Measurements from ENCODE around the gene ZDHHC19. TPM values are rescaled to one million over a fixed set of nuclear protein-coding genes. Genes with fewer than 3 reads are reported as not detected.

Gene ZDHHC19
- polyA plus RNA-seq, 1 donor (not counting 4 experiments of a cell fraction or from before 2014, with no cell fraction given): not detected

- no peak overlapping the region for H3K27ac ChIP-seq (ENCODE audit: control insufficient read depth, insufficient read depth, low read length)
- dilution Hi-C loops (cut with MboI; ENCODE audit: extremely low pct_ligation_motif_present, low sequenced_read_pairs): no loop called here
- no peak for FAIRE-seq
Measured at GRCh38 chr3:196197524-196197923, 13.7 kb downstream of the ZDHHC19 start.

GRCh38 chr3:196195664-196196265 is 15.4 kb downstream of the ZDHHC19 start:
- H3K9me3 ChIP-seq (ENCODE audit: control insufficient read depth, low read depth, low read length): no peaks in the 10 kb centered on the region
- no peaks in the 10 kb centered on the region for H3K79me2 ChIP-seq (ENCODE audit: control insufficient read depth, insufficient read depth, low read length)
- no peak overlapping the region for H3K9ac ChIP-seq (ENCODE audit: control insufficient read depth, extremely low read depth, insufficient read depth, low read length)
- no peak overlapping the region for H2AFZ ChIP-seq (ENCODE audit: control insufficient read depth, low read length)
- no peaks in the 10 kb centered on the region for H3K9me1 ChIP-seq (ENCODE audit: control insufficient read depth, extremely low read depth, insufficient read depth, low read length)
- H3K4me1 ChIP-seq (ENCODE audit: control insufficient read depth, extremely low read depth, insufficient read depth, low read length): peaks cover 11% of the 10 kb centered on the region
- H4K20me1 ChIP-seq (ENCODE audit: control insufficient read depth, extremely low read depth, insufficient read depth, low read length): no peaks in the 10 kb centered on the region
- TF ChIP-seq EZH2 (IDR thresholded peaks at IDR 0.05; ENCODE audit: low read length) (no peak), CTCF (optimal IDR thresholded peaks at IDR 0.05 in 1 of 3, IDR thresholded peaks at IDR 0.05 in 1 of 3, conservative IDR thresholded peaks at IDR 0.05 in 1 of 3; ENCODE audit: extremely low read depth in 1 of 3, insufficient read depth in 2 of 3, low read length in 3 of 3) (no peak)
- H3K4me3 ChIP-seq (ENCODE audit: control insufficient read depth in 2 of 3, extremely low read depth in 1 of 3, insufficient read depth in 2 of 3, low read depth in 1 of 3, low read length in 3 of 3): no peak overlapping the region
- H3K27ac ChIP-seq (ENCODE audit: control insufficient read depth, insufficient read depth, low read length): no peak overlapping the region
- no peaks in the 10 kb centered on the region for H3K27me3 ChIP-seq (ENCODE audit: control insufficient read depth, extremely low read depth, insufficient read depth, low read length)
- no peak overlapping the region for H3K4me2 ChIP-seq (ENCODE audit: control insufficient read depth, extremely low read depth, insufficient read depth, low read depth, low read length)
- no peak for FAIRE-seq
- H3K36me3 ChIP-seq (ENCODE audit: control insufficient read depth in 2 of 2, extremely low read depth in 1 of 2, insufficient read depth in 2 of 2, low read length in 2 of 2): no peaks in the 10 kb centered on the region
- dilution Hi-C loops (cut with MboI; ENCODE audit: extremely low pct_ligation_motif_present, low sequenced_read_pairs): no loop called here
- no peak for DNase-seq (ENCODE audit: low read depth, low spot score)

More at GRCh38 chr3:196197524-196197923, 13.7 kb downstream of the ZDHHC19 start:
- TF ChIP-seq CTCF (optimal IDR thresholded peaks at IDR 0.05 in 1 of 3, IDR thresholded peaks at IDR 0.05 in 1 of 3, conservative IDR thresholded peaks at IDR 0.05 in 1 of 3; ENCODE audit: extremely low read depth in 1 of 3, insufficient read depth in 2 of 3, low read length in 3 of 3) (no peak), EZH2 (IDR thresholded peaks at IDR 0.05; ENCODE audit: low read length) (no peak)
- Histone ChIP-seq H2AFZ (ENCODE audit: control insufficient read depth, low read length) (no peak overlapping the region), H4K20me1 (ENCODE audit: control insufficient read depth, extremely low read depth, insufficient read depth, low read length) (no peaks in the 10 kb centered on the region), H3K79me2 (ENCODE audit: control insufficient read depth, insufficient read depth, low read length) (no peaks in the 10 kb centered on the region), H3K36me3 (ENCODE audit: control insufficient read depth in 2 of 2, extremely low read depth in 1 of 2, insufficient read depth in 2 of 2, low read length in 2 of 2) (no peaks in the 10 kb centered on the region), H3K4me2 (ENCODE audit: control insufficient read depth, extremely low read depth, insufficient read depth, low read depth, low read length) (no peak overlapping the region), H3K27me3 (ENCODE audit: control insufficient read depth, extremely low read depth, insufficient read depth, low read length) (no peaks in the 10 kb centered on the region), H3K9me3 (ENCODE audit: control insufficient read depth, low read depth, low read length) (no peaks in the 10 kb centered on the region), H3K9me1 (ENCODE audit: control insufficient read depth, extremely low read depth, insufficient read depth, low read length) (no peaks in the 10 kb centered on the region), H3K4me3 (ENCODE audit: control insufficient read depth in 2 of 3, extremely low read depth in 1 of 3, insufficient read depth in 2 of 3, low read depth in 1 of 3, low read length in 3 of 3) (no peak overlapping the region), H3K9ac (ENCODE audit: control insufficient read depth, extremely low read depth, insufficient read depth, low read length) (no peak overlapping the region), H3K4me1 (ENCODE audit: control insufficient read depth, extremely low read depth, insufficient read depth, low read length) (peaks cover 5% of the 10 kb centered on the region)
- DNase-seq (ENCODE audit: low read depth, low spot score): no peak

Data from keratinocyte (primary cell).